GM10266 (cell line): Measurements from ENCODE around the gene ITCH.

Experiments
- DNase-seq: peaks from one replicate; pipeline ENCODE4 v3.0.0; 2012; ENCODE audit errors: extremely low spot score
- CTCF ChIP-seq: IDR thresholded peaks from 2 replicates; pipeline ENCODE4 v1.5.1; 2012; ENCODE audit warnings: mild to moderate bottlenecking, low read depth; ENCODE audit not compliant: control insufficient read depth, insufficient read depth; ENCODE audit errors: missing control alignments

Gene ITCH

GRCh38 chr20:34559311-34560140 is 196.5 kb downstream of the ITCH start:
- no peak for DNase-seq
- TF ChIP-seq CTCF: no peak

GRCh38 chr20:34560141-34560523 is 197.1 kb downstream of the ITCH start:
- DNase-seq: no peak
- no peak for TF ChIP-seq CTCF

- no peak for DNase-seq
- no peak for TF ChIP-seq CTCF
Observed at GRCh38 chr20:34560614-34561013, 197.5 kb downstream of the ITCH start.
